HepG2 (cell line): ENCODE measurements around the gene ONECUT3. TPM values are rescaled to one million over a fixed set of nuclear protein-coding genes. Genes with fewer than 3 reads are reported as not detected.

ENCODE experiments used
- ATAC-seq: fragments of 200-7000 bp; cut with Tn5 transposase; 3 replicates; pipeline ENCODE4 v1.9.1; 2020; ENCODE audit warnings: mild to moderate bottlenecking, moderate library complexity
- BruUV-seq: library from RNA; stranded (reverse); fragments of 400-500 nt; replicated peaks from 2 replicates; lab custom pipeline; 2021; lab: Mats Ljungman, UMichigan
- CTCF ChIA-PET: fragments of 300-600 bp; formaldehyde crosslinking; extraction: SDS; loops from one replicate; lab custom pipeline; 2021; ENCODE audit warnings: low total read pairs, inconsistent platforms, low intra/inter-chr PET ratio; lab: Yijun Ruan, JAX
- POLR2A ChIA-PET: fragments of 350-600 bp; sonication (Branson Sonifier 250); formaldehyde crosslinking; loops from one replicate; lab custom pipeline; 2020; ENCODE audit warnings: antibody characterized with exemption, inconsistent platforms; lab: Yijun Ruan, JAX
- DNase-seq: peaks from one replicate; pipeline ENCODE4 v3.0.0-alpha.2; 2015; ENCODE audit warnings: low spot score
- FAIRE-seq: peaks from 3 replicates; lab custom pipeline; 2011; peaks lifted over from hg19 to GRCh38; lab: Jason Lieb, UNC
- H2AFZ ChIP-seq: one replicate; pipeline ENCODE4 v1.6.1; 2011; ENCODE audit warnings: low read length, inconsistent platforms
- H3K27ac ChIP-seq: fragments of 300-600 bp; 3 replicates; pipeline ENCODE4 v1.8.0; 2011; ENCODE audit warnings: mixed run types, mild to moderate bottlenecking, mixed read lengths, low read length, inconsistent platforms; ENCODE audit not compliant: insufficient read depth; ENCODE audit errors: extremely low read length
- H3K27me3 ChIP-seq, 2 experiments: fragments of 200-600 bp in 1 of 2; 2 replicates in 1 of 2; 3 replicates in 1 of 2; pipeline versions ENCODE4 v1.6.0 to v1.8.0; 2011; ENCODE audit warnings: low read length in 2 of 2, mild to moderate bottlenecking in 2 of 2, moderate library complexity in 2 of 2, inconsistent platforms in 1 of 2; ENCODE audit not compliant: insufficient read depth in 2 of 2, control insufficient read depth in 1 of 2
- H3K36me3 ChIP-seq, 2 experiments: fragments of 200-600 bp in 1 of 2; replicated peaks in 1 of 2; 2 replicates in 1 of 2; 3 replicates in 1 of 2; pipeline versions ENCODE4 v1.5.1 to v1.8.0; 2011; ENCODE audit warnings: low read length in 2 of 2, inconsistent platforms in 1 of 2; ENCODE audit not compliant: insufficient read depth in 2 of 2, control insufficient read depth in 1 of 2
- H3K4me1 ChIP-seq: 2 replicates; pipeline ENCODE4 v1.5.1; 2012; ENCODE audit warnings: low read length, inconsistent platforms; ENCODE audit not compliant: insufficient read depth
- H3K4me2 ChIP-seq: 2 replicates; pipeline ENCODE4 v1.6.0; 2011; ENCODE audit warnings: low read depth, low read length, inconsistent platforms
- H3K4me3 ChIP-seq, 3 experiments: fragments of 200-600 bp in 1 of 3; sonication (generic), shearing (Covaris generic) in 1 of 3; replicated peaks in 1 of 3; 2 replicates each; pipeline ENCODE4 v1.5.1; 2011 to 2016; ENCODE audit warnings: low read length in 3 of 3, inconsistent platforms in 2 of 3, low read depth in 2 of 3, mild to moderate bottlenecking in 2 of 3, control low read depth in 1 of 3, mixed read lengths in 1 of 3; ENCODE audit not compliant: insufficient read depth in 1 of 3
- H3K79me2 ChIP-seq: one replicate; pipeline ENCODE4 v1.6.1; 2011; ENCODE audit warnings: low read length, inconsistent platforms; ENCODE audit not compliant: insufficient read depth
- H3K9ac ChIP-seq: 2 replicates; pipeline ENCODE4 v1.6.0; 2011; ENCODE audit warnings: mild to moderate bottlenecking, low read depth, low read length, inconsistent platforms; ENCODE audit not compliant: insufficient read depth
- H3K9me3 ChIP-seq: 2 replicates; pipeline ENCODE4 v1.5.1; 2012; ENCODE audit warnings: mild to moderate bottlenecking, low read length
- H4K20me1 ChIP-seq: 2 replicates; pipeline ENCODE4 v1.6.0; 2011; ENCODE audit warnings: inconsistent platforms, mild to moderate bottlenecking, low read length, moderate library complexity; ENCODE audit not compliant: insufficient read depth
- DNMT1 ChIP-seq: sonication (generic); formaldehyde crosslinking; IDR thresholded peaks from 2 replicates; pipeline ENCODE4 v1.5.1; 2020; ENCODE audit warnings: mild to moderate bottlenecking, missing genetic modification reagents
- KLF11 ChIP-seq: IDR thresholded peaks from 2 replicates; pipeline ENCODE4 v1.6.1; 2016; ENCODE audit warnings: missing compliant biosample characterization
- KLF16 ChIP-seq, 2 experiments: sonication (generic) in 1 of 2; formaldehyde crosslinking in 1 of 2; IDR thresholded peaks; 2 replicates each; pipeline versions ENCODE4 v1.6.1 to v1.8.0; 2016 to 2023; ENCODE audit warnings: missing genetic modification reagents in 2 of 2, missing compliant biosample characterization in 1 of 2
- LCORL ChIP-seq, 2 experiments: fragments of 450-650 bp in 1 of 2; sonication (generic) in 1 of 2; formaldehyde crosslinking in 1 of 2; IDR thresholded peaks; 2 replicates each; pipeline versions ENCODE4 v1.5.0 to v1.6.1; 2017 to 2020; ENCODE audit warnings: antibody characterized with exemption in 1 of 2, missing genetic modification reagents in 1 of 2
- MEIS1 ChIP-seq: sonication (generic); formaldehyde crosslinking; IDR thresholded peaks from 2 replicates; pipeline ENCODE4 v1.9.0; 2021; ENCODE audit warnings: mild to moderate bottlenecking, missing genetic modification reagents, moderate library complexity, borderline replicate concordance
- MTA3 ChIP-seq: sonication (generic); formaldehyde crosslinking; IDR thresholded peaks from 2 replicates; pipeline ENCODE4 v1.4.0; 2020; ENCODE audit warnings: missing genetic modification reagents
- NBN ChIP-seq: fragments of 450-650 bp; conservative IDR thresholded peaks from 2 replicates; pipeline ENCODE4 v1.6.1; 2017
- SP1 ChIP-seq, 2 experiments: fragments of 450-650 bp in 1 of 2; sonication (generic) in 1 of 2; formaldehyde crosslinking in 1 of 2; IDR thresholded peaks; 2 replicates each; pipeline versions ENCODE4 v1.4.0 to v1.6.1; 2016 to 2020; ENCODE audit warnings: missing genetic modification reagents in 1 of 2
- SRSF1 ChIP-seq: fragments of 200-400 bp; formaldehyde crosslinking; optimal IDR thresholded peaks from 2 replicates; pipeline ENCODE3; 2017; ENCODE audit warnings: mild to moderate bottlenecking, low read depth, low read length, moderate library complexity
- ZNF451 ChIP-seq: sonication (generic); formaldehyde crosslinking; IDR thresholded peaks from 2 replicates; pipeline ENCODE4 v1.5.0; 2020; ENCODE audit warnings: mild to moderate bottlenecking, missing genetic modification reagents
- ZNF552 ChIP-seq: sonication (generic); formaldehyde crosslinking; IDR thresholded peaks from 2 replicates; pipeline ENCODE4 v1.9.0; 2022; ENCODE audit warnings: missing genetic modification reagents, mild to moderate bottlenecking, borderline replicate concordance
- WGBS: methylation state at CpG from one replicate; pipeline ENCODE4 v1.1.6; 2017; ENCODE audit warnings: low lambda C conversion rate; 5-methylcytosine and 5-hydroxymethylcytosine counted together
- in situ Hi-C: cut with HindIII; loops from 2 replicates; pipeline ENCODE4 v1.10.0; 2017; ENCODE audit warnings: low pct_unique_long_range_greater_than_20kb; ENCODE audit not compliant: extremely low pct_ligation_motif_present
- intact Hi-C: fragments of 100-400 bp; cut with micrococcal nuclease; formaldehyde crosslinking; loops from one replicate; pipeline ENCODE4 v1.10.0; 2022; ENCODE audit not compliant: unreplicated experiment
- polyA plus RNA-seq, 8 experiments: library from polyadenylated mRNA; depleted of rRNA in 3 of 8; stranded (reverse) in 7 of 8; unstranded in 1 of 8; fragments of >200 nt; fragmentation: Illumina TruSeq in 4 of 8; extraction: Trizol in 4 of 8; gene quantifications; 2 replicates each; pipeline versions ENCODE4 v1.2.1 to v1.2.3, GENCODE V29; 2011 to 2016; ENCODE audit warnings: low read depth in 4 of 8, missing spikeins in 1 of 8, mixed read lengths in 1 of 8; ENCODE audit not compliant: insufficient read depth in 1 of 8
- total RNA-seq, 5 experiments: library from RNA; depleted of rRNA; stranded (reverse); fragments of >200 nt; fragmentation: Illumina TruSeq; extraction: Trizol; gene quantifications; 2 replicates each; pipeline ENCODE4 v1.2.3, GENCODE V29; 2016; ENCODE audit warnings: low read depth in 1 of 5
- TF ChIP-seq, protein P1 (sequence below): sonication (generic); formaldehyde crosslinking; IDR thresholded peaks from 2 replicates; pipeline ENCODE4 v1.4.0; 2020; ENCODE audit warnings: low read depth, mild to moderate bottlenecking, missing genetic modification reagents
- TF ChIP-seq, protein P2 (sequence below): IDR thresholded peaks from 2 replicates; pipeline ENCODE4 v1.6.1; 2012; ENCODE audit warnings: low read depth, low read length, improper control_type of control experiment
- TF ChIP-seq, protein P3 (sequence below): sonication (generic); formaldehyde crosslinking; IDR thresholded peaks from 2 replicates; pipeline ENCODE4 v1.4.0; 2020; ENCODE audit warnings: missing genetic modification reagents, borderline replicate concordance
- TF ChIP-seq, protein P4 (sequence below): sonication (generic); formaldehyde crosslinking; IDR thresholded peaks from 2 replicates; pipeline ENCODE4 v1.8.0; 2022; ENCODE audit warnings: low read depth, missing genetic modification reagents

The ONECUT3 gene
- total and polyA plus RNA-seq, 2 of the 13 experiments (the other 11 are each of a cell fraction or from before 2014, with no cell fraction given), result under 0.01 TPM; not detected in 1

DNA sequence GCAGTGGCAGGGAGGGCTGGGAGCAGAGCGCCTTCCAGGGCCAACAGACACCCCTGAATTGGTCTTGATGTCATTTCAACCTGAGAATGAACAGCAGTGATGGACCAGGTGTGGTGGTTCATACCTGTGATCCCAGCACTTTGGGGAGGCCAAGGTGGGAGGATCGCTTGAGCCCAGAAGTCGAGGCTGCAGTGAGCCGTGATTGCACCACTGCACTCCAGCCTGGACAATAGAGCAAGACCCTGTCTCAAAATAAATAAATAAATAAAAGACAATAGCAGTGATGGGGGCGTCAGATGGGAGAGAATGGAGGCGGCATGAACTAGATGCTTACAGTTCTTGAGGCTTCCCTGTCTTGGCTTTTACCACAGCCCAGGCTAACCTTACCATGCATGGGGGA lies 46.1 kb upstream of the ONECUT3 start:
- Histone ChIP-seq H3K36me3 (no peaks in the 10 kb centered on the region), H3K4me2 (no peak overlapping the region), H3K27me3 (peaks cover 0 to 6% of the 10 kb centered on the region in 2 experiments; a peak in 1 of 5 replicates), H3K27ac (no peak overlapping the region), H3K9me3 (no peaks in the 10 kb centered on the region), H4K20me1 (no peaks in the 10 kb centered on the region), H3K9ac (no peak overlapping the region), H3K79me2 (no peaks in the 10 kb centered on the region), H2AFZ (no peak overlapping the region), H3K4me3 (no peak overlapping the region), H3K4me1 (no peaks in the 10 kb centered on the region)
- 62% methylated on average over 6 of the region's 6 CpGs for WGBS
- DNase-seq (no peak), FAIRE-seq (no peak), ATAC-seq (no peak)
- in situ Hi-C loops, result no loop called here
- ChIA-PET CTCF (no interaction called here), POLR2A (no interaction called here)
- intact Hi-C loops, result no loop called here
- no TSS peak for BruUV-seq
- no peak for TF ChIP-seq DNMT1 (CRISPR knock-in tag)
- TF ChIP-seq ZNF552 (CRISPR knock-in tag), result no peak
- TF ChIP-seq, protein P1, sequence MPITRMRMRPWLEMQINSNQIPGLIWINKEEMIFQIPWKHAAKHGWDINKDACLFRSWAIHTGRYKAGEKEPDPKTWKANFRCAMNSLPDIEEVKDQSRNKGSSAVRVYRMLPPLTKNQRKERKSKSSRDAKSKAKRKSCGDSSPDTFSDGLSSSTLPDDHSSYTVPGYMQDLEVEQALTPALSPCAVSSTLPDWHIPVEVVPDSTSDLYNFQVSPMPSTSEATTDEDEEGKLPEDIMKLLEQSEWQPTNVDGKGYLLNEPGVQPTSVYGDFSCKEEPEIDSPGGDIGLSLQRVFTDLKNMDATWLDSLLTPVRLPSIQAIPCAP (CRISPR knock-in tag), result no peak
- TF ChIP-seq, protein P2, sequence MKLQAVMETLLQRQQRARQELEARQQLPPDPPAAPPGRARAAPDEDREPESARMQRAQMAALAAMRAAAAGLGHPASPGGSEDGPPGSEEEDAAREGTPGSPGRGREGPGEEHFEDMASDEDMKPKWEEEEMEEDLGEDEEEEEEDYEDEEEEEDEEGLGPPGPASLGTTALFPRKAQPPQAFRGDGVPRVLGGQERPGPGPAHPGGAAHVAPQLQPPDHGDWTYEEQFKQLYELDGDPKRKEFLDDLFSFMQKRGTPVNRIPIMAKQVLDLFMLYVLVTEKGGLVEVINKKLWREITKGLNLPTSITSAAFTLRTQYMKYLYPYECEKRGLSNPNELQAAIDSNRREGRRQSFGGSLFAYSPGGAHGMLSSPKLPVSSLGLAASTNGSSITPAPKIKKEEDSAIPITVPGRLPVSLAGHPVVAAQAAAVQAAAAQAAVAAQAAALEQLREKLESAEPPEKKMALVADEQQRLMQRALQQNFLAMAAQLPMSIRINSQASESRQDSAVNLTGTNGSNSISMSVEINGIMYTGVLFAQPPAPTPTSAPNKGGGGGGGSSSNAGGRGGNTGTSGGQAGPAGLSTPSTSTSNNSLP, result no peak
- no peak for TF ChIP-seq KLF16 (CRISPR knock-in tag; IDR thresholded peaks at IDR 0.05)
- TF ChIP-seq, protein P3, sequence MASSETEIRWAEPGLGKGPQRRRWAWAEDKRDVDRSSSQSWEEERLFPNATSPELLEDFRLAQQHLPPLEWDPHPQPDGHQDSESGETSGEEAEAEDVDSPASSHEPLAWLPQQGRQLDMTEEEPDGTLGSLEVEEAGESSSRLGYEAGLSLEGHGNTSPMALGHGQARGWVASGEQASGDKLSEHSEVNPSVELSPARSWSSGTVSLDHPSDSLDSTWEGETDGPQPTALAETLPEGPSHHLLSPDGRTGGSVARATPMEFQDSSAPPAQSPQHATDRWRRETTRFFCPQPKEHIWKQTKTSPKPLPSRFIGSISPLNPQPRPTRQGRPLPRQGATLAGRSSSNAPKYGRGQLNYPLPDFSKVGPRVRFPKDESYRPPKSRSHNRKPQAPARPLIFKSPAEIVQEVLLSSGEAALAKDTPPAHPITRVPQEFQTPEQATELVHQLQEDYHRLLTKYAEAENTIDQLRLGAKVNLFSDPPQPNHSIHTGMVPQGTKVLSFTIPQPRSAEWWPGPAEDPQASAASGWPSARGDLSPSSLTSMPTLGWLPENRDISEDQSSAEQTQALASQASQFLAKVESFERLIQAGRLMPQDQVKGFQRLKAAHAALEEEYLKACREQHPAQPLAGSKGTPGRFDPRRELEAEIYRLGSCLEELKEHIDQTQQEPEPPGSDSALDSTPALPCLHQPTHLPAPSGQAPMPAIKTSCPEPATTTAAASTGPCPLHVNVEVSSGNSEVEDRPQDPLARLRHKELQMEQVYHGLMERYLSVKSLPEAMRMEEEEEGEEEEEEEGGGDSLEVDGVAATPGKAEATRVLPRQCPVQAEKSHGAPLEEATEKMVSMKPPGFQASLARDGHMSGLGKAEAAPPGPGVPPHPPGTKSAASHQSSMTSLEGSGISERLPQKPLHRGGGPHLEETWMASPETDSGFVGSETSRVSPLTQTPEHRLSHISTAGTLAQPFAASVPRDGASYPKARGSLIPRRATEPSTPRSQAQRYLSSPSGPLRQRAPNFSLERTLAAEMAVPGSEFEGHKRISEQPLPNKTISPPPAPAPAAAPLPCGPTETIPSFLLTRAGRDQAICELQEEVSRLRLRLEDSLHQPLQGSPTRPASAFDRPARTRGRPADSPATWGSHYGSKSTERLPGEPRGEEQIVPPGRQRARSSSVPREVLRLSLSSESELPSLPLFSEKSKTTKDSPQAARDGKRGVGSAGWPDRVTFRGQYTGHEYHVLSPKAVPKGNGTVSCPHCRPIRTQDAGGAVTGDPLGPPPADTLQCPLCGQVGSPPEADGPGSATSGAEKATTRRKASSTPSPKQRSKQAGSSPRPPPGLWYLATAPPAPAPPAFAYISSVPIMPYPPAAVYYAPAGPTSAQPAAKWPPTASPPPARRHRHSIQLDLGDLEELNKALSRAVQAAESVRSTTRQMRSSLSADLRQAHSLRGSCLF (CRISPR knock-in tag), result no peak
- no peak for TF ChIP-seq SRSF1
- TF ChIP-seq LCORL (IDR thresholded peaks at IDR 0.05), result no peak
- no peak for TF ChIP-seq LCORL (CRISPR knock-in tag; IDR thresholded peaks at IDR 0.05)
- no peak for TF ChIP-seq SP1 (IDR thresholded peaks at IDR 0.05)
- TF ChIP-seq SP1 (CRISPR knock-in tag; IDR thresholded peaks at IDR 0.05), result no peak
- no peak for TF ChIP-seq MEIS1 (CRISPR knock-in tag)
- TF ChIP-seq ZNF451 (CRISPR knock-in tag), result no peak
- TF ChIP-seq, protein P4, sequence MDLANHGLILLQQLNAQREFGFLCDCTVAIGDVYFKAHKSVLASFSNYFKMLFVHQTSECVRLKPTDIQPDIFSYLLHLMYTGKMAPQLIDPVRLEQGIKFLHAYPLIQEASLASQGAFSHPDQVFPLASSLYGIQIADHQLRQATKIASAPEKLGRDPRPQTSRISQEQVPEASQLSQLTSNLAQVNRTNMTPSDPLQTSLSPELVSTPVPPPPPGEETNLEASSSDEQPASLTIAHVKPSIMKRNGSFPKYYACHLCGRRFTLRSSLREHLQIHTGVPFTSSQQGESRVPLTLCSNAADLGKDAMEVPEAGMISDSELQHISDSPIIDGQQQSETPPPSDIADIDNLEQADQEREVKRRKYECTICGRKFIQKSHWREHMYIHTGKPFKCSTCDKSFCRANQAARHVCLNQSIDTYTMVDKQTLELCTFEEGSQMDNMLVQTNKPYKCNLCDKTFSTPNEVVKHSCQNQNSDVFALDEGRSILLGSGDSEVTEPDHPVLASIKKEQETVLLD (CRISPR knock-in tag), result no peak
- TF ChIP-seq NBN, result no peak
- no peak for TF ChIP-seq MTA3 (CRISPR knock-in tag)
- no peak for TF ChIP-seq KLF11 (CRISPR knock-in tag)
